Astrocyte of the spinal cord (primary cell): ENCODE data around the gene TNFRSF1A.

Experiments
- DNase-seq: peaks from one replicate; pipeline ENCODE4 v3.0.0; 2011; ENCODE audit warnings: low read depth, low spot score
- H3K4me3 ChIP-seq: 2 replicates; pipeline ENCODE4 v1.5.1; 2011; ENCODE audit warnings: low read depth, mild to moderate bottlenecking, low read length, moderate library complexity
- CTCF ChIP-seq: IDR thresholded peaks from 2 replicates; pipeline ENCODE4 v1.5.1; 2012; ENCODE audit warnings: low read depth, mild to moderate bottlenecking, low read length, inconsistent platforms
- in situ Hi-C: cut with HindIII; loops from 2 replicates; pipeline ENCODE4 v1.10.0; 2017; ENCODE audit warnings: low sequenced_read_pairs

The TNFRSF1A gene

GRCh38 chr12:6306151-6306550, 35.7 kb downstream of the TNFRSF1A start:
- TF ChIP-seq CTCF, result no peak
- no peak overlapping the region for H3K4me3 ChIP-seq
- DNase-seq, result no peak
- in situ Hi-C loops, result loop anchor here (25.0 kb wide), 1 partner anchor 156 kb away; the partner anchor contains the start of genes TAPBPL and VAMP1

GRCh38 chr12:6303071-6303470, 38.8 kb downstream of the TNFRSF1A start:
- H3K4me3 ChIP-seq, result no peak overlapping the region
- in situ Hi-C loops, result loop anchor here (25.0 kb wide), 1 partner anchor 159 kb away; the partner anchor contains the start of genes TAPBPL and VAMP1
- no peak for DNase-seq
- no peak for TF ChIP-seq CTCF

GRCh38 chr12:6302621-6303020, 39.3 kb downstream of the TNFRSF1A start:
- in situ Hi-C loops, result loop anchor here (25.0 kb wide), 1 partner anchor 160 kb away; the partner anchor contains the start of genes TAPBPL and VAMP1
- no peak for TF ChIP-seq CTCF
- no peak for DNase-seq
- no peak overlapping the region for H3K4me3 ChIP-seq

- in situ Hi-C loops, result loop anchor here (25.0 kb wide), 1 partner anchor 161 kb away; the partner anchor contains the start of genes TAPBPL and VAMP1
- H3K4me3 ChIP-seq, result no peak overlapping the region
- no peak for DNase-seq
- no peak for TF ChIP-seq CTCF
These were observed 40.2 kb downstream of the TNFRSF1A start for GRCh38 chr12:6301721-6302120.

GRCh38 chr12:6297170-6297569, 44.7 kb downstream of the TNFRSF1A start:
- TF ChIP-seq CTCF, result no peak

GRCh38 chr12:6295094-6295811, 46.6 kb downstream of the TNFRSF1A start:
- TF ChIP-seq CTCF, result no peak
- H3K4me3 ChIP-seq, result no peak overlapping the region
- in situ Hi-C loops, result no loop called here
- DNase-seq, result peak; percentile 88

More at GRCh38 chr12:6297170-6297569, 44.7 kb downstream of the TNFRSF1A start:
- DNase-seq, result no peak
- in situ Hi-C loops, result no loop called here
- no peak overlapping the region for H3K4me3 ChIP-seq
